ENCODE results near the gene LRP5.

LRP5 gene

DNA sequence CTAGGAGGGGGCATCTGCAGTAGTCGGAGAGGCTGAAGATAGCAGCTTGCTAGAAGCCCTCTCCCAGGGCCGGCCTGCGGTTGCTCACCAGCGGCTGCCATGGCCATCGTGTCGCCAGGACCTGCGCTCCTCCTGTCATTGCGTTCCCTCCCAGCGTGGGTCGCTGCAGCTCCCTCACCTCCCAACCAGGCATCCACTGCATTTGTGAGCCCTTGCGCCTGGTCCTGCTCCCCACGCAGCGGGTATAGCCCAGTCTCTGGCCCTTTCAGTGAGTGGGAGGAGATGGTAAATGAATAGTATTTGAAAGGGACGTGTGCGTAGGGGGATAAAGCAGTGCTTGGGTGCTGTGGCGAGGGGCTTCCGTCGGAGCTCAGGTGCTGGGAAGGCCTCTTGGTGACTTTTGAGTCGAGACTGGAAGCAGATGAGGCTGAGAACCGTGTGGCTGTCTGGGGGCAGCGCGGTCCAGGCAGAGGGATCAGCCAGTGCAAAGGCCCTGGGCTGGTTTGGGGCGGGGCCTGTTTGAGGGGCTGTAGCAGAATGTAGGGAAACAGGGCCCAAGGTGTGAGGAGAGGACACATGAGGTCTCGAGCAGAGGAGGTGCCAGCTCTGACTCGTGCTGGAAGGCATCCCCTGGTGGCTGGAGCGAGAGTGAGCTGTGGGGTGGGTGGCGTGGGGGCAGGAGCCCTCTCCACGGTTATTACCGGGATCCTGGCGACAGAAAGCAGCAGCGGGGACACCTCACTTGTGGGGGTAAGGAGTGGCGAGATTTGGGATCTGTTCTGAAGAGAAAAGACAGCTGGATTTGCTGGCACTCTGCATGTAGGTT is 39.3 kb downstream of the LRP5 start:
- Histone ChIP-seq H3K9me3 (no peaks in the 10 kb centered on the region), H3K4me3 (ENCODE audit: low read depth in 1 of 2, low read length in 1 of 2) (no peak overlapping the region), H3K27me3 (no peaks in the 10 kb centered on the region), H3K4me1 (ENCODE audit: control insufficient read depth in 1 of 2, insufficient read depth in 1 of 2, low read depth in 1 of 2, low read length in 1 of 2) (no peaks in the 10 kb centered on the region), H3K27ac (no peak overlapping the region), H3K36me3 (no peaks in the 10 kb centered on the region)
- TF ChIP-seq CTCF (IDR thresholded peaks at IDR 0.05), result no peak

- Histone ChIP-seq H3K36me3 (no peaks in the 10 kb centered on the region), H3K9me3 (no peaks in the 10 kb centered on the region), H3K4me3 (ENCODE audit: low read depth in 1 of 2, low read length in 1 of 2) (no peak overlapping the region), H3K4me1 (ENCODE audit: control insufficient read depth in 1 of 2, insufficient read depth in 1 of 2, low read depth in 1 of 2, low read length in 1 of 2) (no peaks in the 10 kb centered on the region), H3K27ac (no peak overlapping the region), H3K27me3 (no peaks in the 10 kb centered on the region)
- TF ChIP-seq CTCF (IDR thresholded peaks at IDR 0.05), result no peak
These were observed 40.2 kb downstream of the LRP5 start for GRCh38 chr11:68352591-68352990.

DNA sequence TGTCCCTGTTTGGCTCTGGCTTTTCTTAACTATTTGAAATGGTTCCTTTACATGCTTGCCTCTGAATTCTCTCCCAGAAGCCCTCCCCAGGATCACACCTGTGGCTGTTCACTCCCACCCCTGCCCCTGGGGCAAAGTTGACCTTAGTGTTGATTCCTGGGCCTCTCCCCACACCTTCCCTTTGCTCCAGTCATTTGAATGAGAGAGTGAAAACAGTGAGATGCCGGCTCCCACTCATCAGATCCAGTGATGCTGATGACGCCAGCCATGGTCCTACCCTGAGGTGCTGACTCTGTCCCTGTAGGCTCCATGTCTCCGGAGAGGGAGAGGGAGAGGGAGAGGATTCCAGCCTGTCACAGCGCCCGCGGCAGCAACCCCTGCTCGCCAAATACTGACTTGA is 40.7 kb downstream of the LRP5 start:
- no peak for TF ChIP-seq CTCF (IDR thresholded peaks at IDR 0.05)
- no peak overlapping the region for H3K27ac ChIP-seq

GRCh38 chr11:68353669-68354068 is 41.3 kb downstream of the LRP5 start:
- H3K4me1 ChIP-seq (ENCODE audit: control insufficient read depth in 1 of 2, insufficient read depth in 1 of 2, low read depth in 1 of 2, low read length in 1 of 2), result no peaks in the 10 kb centered on the region
- H3K27ac ChIP-seq, result no peak overlapping the region
- no peaks in the 10 kb centered on the region for H3K9me3 ChIP-seq
- TF ChIP-seq CTCF (IDR thresholded peaks at IDR 0.05), result no peak
- H3K4me3 ChIP-seq (ENCODE audit: low read depth in 1 of 2, low read length in 1 of 2), result no peak overlapping the region
- no peaks in the 10 kb centered on the region for H3K27me3 ChIP-seq
- no peaks in the 10 kb centered on the region for H3K36me3 ChIP-seq

More for the DNA sequence above, 40.7 kb downstream of the LRP5 start:
- Histone ChIP-seq H3K4me3 (ENCODE audit: low read depth in 1 of 2, low read length in 1 of 2) (no peak overlapping the region), H3K9me3 (no peaks in the 10 kb centered on the region), H3K4me1 (ENCODE audit: control insufficient read depth in 1 of 2, insufficient read depth in 1 of 2, low read depth in 1 of 2, low read length in 1 of 2) (no peaks in the 10 kb centered on the region), H3K27me3 (no peaks in the 10 kb centered on the region), H3K36me3 (no peaks in the 10 kb centered on the region)

DNA sequence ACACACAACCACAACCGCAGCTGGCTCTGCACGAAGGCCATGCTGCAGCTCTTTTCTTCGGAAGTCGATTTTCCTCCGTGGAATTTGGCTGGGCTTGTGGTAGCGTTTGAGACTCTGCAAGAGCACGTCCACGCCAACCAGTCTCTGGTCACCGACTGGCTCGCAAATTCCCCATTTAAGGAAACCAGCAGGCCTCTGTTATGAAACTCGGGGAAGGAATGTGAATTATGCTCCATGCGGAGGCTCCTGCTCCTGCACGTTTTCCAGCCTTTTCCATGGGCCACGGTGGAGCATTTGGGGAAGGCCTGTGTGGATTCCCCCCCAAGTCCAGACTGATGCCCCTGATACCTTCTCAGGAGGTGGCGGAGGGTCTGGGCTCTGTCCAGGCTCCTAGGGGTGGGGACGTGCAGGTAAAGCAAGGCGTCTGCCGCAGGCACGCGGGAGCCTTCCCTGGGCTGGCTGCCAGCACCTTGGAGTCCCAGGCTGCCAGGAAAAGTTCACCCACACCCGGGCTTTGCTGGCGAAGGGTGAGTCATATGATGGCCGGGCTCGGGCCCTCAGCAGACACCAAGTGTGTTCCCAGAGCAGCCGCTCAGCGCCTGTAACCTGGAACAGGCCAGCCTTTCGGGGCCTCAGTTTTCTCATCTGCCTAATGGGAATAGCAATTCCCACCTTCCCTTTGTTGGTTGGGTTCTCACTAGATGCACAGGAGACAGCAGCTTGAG is 41.9 kb downstream of the LRP5 start:
- TF ChIP-seq CTCF (IDR thresholded peaks at IDR 0.05), result no peak
- Histone ChIP-seq H3K4me1 (ENCODE audit: control insufficient read depth in 1 of 2, insufficient read depth in 1 of 2, low read depth in 1 of 2, low read length in 1 of 2) (no peaks in the 10 kb centered on the region), H3K36me3 (no peaks in the 10 kb centered on the region), H3K4me3 (ENCODE audit: low read depth in 1 of 2, low read length in 1 of 2) (no peak overlapping the region), H3K9me3 (no peaks in the 10 kb centered on the region), H3K27ac (no peak overlapping the region), H3K27me3 (no peaks in the 10 kb centered on the region)
